ENCODE results near the gene GRAMD1B.

GRCh38 chr11:123391646-123392348, 38.3 kb upstream of the GRAMD1B start:
- TF ChIP-seq CTCF (IDR thresholded peaks at IDR 0.05; ENCODE audit: low read depth, low read length, poor library complexity, severe bottlenecking): no peak
- no peak for TF ChIP-seq EZH2phosphoT487 (IDR thresholded peaks at IDR 0.05; ENCODE audit: borderline replicate concordance, low read length)

All from DOHH2 (cell line).